Stimulated activated CD4-positive, alpha-beta T cell treated with anti-CD3 and anti-CD28 coated beads, Interleukin-15, amount 100 ng/mL, for 24 hours (primary cell): ENCODE results near the gene IL17REL.
A peak's percentile ranks its signal among the peaks of the same experiment; 100 is the strongest.

Experiments used
- DNase-seq: peaks from one replicate; pipeline ENCODE4 v3.0.0-alpha.2; 2020

The IL17REL gene

DNA sequence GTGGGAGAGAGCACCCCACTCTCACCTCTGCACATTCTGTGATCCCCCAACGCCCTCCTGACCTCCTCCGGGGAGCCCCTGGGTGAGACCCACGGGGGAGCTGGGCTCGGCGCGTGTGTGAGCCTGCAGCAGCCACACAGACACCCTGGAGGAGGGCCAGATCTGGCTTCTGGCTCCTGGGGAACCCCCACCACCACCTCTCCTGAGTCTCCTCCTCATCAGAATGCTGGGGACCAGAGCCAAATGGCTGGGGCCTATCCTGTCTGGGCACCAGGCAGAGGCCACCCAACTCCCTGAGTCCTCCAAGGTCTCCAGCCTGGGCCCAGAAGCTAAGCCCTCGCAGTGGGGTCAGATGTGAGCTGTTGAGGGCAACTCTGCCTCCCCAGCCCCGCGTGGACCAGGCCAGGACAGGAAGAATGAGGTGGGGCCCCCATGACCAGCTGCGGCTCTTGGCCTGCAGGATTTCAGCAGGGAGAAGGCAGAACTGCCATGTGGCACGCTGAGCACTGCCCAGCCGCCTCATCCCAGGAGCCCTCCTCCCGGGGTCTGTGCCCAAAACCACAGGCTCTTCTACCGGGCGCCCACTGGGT, 57.5 kb downstream of the IL17REL start:
- DNase-seq: no peak

DNA sequence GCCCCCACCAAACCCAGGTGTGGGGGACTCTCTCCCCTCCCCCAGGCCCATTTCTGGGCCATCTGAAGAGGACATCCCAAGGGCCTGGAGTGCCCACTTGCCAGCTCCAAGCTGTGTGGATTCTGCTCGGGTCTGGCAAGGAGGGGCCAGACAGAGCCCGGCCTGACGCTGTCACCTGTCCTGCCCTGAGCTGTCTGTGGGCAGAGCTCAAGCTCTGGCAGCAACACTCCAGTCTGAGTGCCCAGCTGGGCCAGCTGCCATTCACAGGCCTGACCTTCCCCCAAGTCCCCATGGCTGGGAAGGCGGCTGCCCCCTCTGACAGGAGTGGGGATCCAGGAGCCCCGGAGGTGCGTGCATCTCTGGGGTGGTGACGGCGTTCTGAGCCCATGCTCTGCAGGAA, 58.2 kb downstream of the IL17REL start:
- no peak for DNase-seq

DNA sequence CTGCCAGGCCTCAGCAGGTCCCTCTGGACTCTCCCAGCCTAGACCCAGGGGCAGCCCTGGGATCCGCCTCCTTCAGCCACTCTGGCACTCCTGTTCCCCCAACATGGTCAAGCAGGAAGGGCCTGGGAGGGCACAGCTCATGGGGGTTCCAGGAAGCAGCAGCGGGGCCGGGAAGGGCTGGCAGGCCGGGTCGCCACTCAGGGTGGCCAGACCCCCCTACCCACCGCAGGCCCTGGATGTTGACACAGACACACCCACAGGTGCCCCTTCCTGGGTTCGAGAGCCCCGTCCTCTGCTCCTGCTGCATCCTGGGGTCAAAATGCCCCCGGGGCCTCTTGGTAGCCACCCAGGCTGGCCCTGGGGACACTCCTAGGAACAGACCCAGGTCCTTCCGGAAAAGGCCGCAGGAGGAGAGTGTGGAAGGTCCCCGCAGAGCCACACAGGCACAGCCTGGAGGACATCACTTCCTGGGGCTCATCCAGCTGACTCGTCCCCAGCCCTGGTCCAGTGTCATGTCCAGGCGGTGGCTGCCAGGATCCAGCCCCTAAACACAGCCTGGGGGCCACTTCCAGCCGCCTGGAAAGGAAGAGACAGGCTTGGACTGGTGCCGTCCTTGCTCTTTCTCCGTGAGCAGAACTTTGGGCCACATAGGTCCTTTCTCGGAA, 58.8 kb downstream of the IL17REL start:
- DNase-seq: no peak

DNA sequence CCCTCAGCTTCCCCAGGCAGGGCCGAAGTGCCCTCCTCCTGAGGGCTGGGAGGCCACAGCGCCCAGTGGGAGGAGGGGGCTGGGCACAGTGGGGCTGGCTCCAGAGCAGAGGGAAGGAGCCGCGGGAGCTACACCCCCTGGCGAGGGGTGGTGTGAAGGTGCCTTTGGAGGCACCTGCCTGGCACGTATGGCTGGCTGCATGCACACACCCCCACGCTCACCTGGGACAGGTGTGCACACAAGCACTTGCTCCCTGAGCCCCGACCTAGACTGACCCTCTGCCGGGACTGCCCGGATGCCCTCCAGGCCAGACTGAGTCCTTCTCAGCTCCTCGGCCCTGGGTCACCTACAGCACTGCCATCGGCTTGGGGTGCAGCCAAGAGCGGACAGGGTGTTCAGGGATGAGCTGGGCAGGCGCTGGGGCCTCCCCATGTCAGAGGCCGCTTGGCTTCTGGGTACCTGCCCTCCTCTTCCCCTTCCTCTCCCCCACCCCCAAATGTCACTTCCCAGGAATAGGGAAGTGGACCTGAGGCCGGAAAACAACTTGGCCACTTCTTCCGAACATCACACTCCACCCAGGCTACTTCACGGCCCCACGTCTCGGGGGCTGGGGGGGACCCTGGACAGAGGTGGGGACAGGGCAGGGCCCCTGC, 59.4 kb downstream of the IL17REL start:
- DNase-seq: no peak

DNA sequence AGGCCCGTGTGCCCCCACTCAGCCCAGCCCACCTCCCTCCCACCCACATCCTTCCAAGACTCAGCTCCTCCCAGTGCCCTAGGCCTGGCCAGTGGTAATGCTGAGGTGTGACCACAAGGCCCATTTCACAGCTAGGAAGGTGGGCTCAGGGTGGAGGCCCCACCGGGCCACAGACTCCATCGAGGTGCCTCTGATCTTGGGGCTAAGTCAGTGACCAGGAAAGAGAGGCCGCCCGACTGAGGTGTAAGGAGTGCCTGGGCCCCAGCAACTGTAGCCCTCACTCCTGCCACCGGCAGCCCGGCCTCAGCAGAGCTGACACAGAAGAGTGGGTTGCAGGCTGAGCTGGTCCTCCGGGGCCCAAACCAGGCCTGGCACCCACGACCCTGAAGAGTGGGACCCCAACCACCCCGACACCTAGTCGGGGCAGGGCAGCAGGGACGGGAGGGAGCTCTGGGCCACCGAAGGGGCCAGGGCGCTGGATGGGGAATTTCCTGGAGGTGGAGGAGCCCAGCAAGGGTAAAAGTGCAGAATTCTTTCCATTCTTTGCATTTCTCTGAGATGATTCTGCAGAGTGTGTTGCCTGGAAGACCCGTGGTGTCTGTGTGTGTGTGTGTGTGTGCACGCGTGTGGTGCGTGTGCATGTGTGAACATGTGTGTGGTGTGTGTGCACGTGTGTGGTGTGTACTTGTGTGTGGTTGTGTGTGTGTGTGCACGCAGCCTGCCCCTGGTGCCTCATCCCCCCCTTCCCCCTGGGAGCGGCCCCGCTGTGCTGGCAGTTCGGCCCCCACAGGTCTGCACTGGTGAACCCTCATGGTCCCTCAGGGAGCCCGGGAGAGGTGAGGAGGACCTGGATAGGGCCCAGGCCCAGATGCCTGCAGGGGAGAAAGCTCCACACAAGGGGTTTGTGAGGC, 60.3 kb downstream of the IL17REL start:
- no peak for DNase-seq

DNA sequence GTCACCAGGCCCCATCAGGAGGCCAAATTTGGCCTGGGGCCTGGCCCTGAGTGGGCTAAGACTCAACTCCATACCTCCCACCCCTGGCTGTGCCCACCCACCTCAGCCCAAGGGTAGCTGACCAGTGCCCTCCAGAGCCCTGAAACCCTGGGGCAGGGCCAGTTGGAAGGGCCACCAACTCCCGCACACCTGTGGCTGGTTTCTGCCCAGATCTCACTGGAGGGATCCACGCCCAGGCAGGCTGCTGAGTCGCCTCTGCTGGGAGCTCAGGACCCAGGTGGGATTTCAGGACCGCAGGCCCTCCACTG, 60.9 kb downstream of the IL17REL start:
- DNase-seq: no peak

DNA sequence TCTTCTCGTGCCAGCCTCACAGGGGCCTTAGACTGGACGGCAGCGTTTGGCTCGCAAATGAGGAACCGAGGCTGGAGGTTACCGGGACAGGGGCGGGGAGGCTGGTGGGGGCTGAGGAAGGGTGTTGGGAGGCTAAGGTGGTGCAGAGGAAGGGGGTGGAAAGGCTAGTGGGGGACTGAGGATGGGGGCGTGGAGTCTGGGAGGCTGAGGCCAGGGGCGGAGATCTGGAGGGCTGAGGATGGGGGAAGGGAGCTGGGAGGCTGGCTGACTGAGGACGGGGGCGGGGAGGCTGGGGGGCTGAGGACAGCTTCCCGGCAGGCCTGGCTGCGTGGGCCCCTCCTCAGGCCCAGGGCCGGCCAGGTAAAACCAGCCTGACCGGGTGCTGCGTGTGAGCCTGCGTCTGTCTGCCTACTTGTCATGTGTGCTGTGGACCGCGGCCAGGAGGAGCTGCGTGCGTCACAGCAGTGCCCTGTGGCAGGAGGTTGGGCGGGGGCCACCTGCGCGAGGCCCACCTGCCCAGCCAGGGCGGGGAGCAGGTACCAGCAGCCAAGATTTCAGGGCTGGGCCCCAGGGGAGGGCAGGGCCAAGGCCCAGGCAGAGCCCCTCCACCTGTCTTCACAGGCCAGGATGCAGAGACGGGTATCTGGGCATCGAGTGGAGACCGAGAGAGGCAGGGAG, 61.4 kb downstream of the IL17REL start:
- no peak for DNase-seq

DNA sequence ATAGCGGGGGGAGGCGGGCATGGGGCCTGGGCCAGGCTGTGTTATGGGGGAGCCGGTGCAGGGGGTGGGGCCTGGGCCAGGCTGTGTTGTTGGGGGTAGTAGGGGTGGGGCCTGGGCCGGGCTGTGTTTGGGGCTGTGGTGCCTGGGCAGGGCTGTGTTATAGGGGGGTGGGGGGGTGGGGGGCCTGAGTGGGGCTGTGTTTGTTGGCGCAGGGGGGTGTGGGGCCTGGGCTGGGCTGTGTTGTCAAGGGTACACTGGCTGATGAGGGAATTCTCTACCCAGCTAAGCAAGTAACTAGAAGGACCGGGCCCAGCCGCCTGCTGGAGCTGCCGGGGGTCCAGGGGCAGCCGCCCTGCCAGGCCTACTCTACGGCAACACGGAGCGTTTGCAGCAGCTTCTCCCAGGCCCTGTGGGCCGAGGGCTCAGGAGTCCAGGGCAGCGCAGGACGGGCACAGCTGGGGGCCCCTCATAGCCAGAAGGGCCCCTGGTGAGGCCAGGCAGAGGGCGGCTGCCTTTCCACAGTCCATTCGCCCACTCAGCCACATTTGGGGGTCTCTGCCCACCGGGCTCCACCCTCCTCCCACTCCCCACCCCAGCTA, 62.1 kb downstream of the IL17REL start:
- DNase-seq: no peak

DNA sequence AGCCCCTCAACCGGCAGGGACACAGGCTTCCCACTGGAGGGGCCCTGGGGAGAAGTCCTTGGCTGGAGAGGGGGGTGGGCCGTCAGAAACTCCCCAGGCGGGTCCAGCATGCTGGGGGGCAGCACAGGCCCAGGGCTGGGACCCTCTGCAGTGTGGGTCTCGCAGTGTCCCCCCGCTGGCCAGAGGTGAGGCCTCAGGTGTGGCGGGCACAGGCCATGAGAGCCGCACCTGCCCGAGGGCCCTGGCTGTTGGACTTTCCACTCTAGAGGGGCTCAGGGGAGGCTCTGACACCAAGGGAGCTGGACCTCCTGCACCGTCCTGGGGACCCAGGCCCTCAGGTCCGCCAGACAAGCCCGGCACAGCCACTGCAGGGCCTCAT, 62.7 kb downstream of the IL17REL start:
- DNase-seq: no peak

DNA sequence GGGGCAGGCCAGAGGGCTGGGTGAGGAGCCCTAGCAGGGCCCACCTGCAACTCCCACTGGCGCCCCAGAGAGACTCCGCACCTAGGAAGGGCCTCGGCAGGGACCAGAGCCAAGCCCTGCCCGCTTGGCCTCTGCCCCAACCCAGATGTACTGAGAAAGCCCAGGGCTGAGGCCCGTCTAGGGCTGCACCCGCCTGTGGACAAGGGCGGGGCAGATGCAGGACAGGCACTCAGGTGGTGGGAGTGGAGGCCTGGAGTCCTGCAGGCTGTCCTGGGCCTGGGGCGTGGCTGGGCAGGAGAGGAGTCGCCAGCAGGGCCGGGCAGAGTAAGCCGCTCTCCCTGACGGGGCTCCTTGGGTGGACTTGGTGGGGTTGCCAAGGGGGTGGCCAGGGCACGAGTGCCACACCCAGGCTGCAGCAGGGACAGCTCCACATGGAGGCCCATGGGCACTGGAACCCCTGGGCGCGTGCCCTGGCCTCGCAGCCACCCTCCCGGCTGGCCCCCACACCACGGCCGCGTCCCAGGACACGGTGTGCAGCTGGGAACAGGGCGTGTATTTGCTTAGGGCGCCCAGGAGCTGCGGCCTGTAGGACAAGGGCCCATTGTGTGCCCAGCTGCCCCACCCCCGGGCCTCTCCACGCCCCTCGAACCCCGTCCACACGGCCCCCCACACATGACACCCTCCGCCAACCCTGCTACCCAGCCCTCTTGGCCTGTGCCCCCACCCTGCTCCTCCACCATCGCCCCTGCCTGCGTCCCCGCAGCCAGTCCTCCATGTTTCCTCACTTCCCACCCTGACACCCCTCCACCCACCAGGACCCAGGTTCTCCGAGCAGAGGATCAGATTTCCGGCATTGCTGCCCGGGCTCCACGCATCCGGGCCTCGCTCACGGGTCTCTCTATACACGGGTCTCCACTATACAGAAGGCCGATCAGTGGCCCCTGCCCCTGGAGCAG, 63.3 kb downstream of the IL17REL start:
- no peak for DNase-seq

DNA sequence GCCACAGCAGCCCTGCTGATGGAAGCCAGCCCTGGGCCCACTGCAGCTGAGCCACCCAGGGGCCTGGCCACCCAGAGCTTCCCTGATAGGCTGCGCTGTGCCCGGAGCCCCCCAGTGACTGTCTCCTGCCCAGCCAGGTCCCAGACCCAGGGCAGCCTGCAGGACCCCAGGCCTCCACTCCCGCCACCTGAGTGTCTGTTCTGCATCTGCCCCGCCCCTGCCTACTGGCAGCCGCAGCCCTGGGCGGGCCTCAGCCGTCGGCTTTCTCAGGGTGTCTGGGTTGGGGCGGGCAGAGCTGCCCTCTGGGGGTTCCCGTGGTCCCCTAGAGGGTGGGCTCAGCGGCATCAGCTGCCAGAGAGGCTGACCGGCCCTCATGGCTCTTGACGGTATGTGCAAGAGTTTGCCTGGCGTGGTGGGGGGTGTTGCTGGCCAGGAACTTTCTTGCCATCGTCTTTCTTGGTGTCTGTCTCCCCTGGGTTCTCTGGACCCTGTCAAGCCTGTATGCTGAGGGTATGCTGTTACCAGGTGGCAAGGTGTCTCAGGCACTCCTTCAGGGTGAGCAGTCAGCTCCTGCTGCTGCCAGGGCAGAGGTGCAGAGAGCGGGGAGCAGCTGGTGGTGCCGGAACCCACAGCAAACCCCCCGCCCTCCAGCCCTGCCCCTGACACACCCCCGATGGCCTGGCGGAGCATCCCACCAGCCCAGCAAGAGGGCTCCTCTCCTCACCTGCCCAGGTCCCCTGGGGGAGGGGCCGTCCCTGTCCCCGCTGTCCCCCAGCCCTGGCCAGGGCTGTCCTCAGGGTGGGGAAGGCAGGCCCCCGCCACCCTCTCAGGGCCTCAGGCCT, 64.2 kb downstream of the IL17REL start:
- no peak for DNase-seq

DNA sequence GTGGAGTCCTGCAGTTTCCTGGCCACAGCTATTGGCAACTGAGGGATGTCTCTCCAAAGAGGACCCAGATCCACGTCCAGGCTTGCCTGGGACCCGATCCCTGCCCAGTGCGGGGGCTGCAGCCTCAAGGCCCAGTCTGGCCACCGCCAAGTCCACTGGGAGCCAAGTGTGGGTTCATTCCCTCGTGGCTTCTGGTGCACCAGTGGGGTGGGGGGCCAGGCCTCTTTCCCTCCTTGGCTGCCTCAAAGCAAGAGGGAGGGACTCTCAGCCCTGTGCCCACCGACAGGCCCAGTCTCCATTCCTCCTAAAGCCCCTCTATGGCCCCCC, 65.3 kb downstream of the IL17REL start:
- DNase-seq: no peak

DNA sequence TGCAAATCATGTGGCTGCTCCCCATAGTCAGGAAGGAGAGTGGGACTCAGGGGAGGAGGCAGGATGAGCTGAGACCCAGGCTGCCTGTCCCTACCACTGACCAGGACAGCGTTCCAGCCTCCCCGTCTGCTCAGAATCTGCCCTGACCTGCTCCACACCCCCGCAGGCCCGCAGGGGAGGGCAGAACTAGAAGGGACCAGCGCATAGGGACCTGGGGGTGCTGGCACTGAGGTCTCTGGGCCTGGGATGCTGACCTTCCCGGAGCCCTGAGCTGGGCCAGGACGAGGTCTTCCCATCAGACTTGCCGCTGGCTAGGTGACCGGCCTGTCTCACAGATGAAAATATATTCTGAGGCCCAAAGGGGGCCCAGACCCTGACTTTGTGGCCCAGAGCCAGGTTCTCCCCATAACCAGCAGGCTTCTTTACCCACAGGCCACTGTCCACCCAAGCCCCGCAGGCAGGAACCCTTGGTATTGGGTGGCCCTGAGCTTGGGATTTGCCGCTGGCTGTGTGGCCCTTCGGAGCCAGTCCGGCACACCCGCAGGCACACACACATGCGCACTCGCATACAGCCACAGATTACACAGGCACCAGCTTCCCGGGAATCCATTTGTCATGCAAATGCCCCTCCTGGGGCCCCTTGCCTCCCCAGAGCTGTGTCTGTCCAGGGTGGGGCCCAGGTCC, 65.8 kb downstream of the IL17REL start:
- DNase-seq: no peak

DNA sequence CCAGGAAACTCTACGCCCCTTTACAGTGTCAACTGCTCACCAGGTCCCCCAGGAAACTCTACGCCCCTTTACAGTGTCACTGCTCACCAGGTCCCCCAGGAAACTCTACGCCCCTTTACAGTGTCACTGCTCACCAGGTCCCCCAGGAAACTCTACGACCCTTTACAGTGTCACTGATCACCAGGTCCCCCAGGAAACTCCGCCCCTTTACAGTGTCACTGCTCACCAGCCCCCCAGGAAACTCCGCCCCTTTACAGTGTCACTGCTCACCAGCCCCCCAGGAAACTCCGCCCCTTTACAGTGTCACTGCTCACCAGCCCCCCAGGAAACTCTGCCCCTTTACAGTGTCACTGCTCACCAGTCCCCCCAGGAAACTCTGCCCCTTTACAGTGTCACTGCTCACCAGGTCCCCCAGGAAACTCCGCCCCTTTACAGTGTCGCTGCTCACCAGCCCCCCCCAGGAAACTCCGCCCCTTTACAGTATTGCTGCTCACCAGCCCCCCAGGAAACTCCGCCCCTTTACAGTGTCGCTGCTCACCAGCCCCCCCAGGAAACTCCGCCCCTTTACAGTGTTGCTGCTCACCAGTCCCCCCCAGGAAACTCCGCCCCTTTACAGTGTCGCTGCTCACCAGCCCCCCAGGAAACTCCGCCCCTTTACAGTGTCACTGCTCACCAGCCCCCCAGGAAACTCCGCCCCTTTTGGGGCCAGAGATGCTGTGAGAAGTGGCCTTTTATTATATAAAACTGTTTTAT, 67.3 kb downstream of the IL17REL start:
- DNase-seq: peak; percentile 65
